Liver (tissue), 9 donors: Measurements from ENCODE around the gene ZDHHC21. TPM values are rescaled to one million over a fixed set of nuclear protein-coding genes. Genes with fewer than 3 reads are reported as not detected.

Experiments used
- DNase-seq: peaks from one replicate; pipeline ENCODE4 v3.0.0-alpha.2; 2017; ENCODE audit warnings: low spot score
- H3K27ac ChIP-seq, 2 donors: one replicate each; pipeline ENCODE4 v1.7.0; 2013; ENCODE audit warnings: inconsistent platforms in 2 of 2, low read length in 2 of 2, control low read depth in 1 of 2, low read depth in 1 of 2, mild to moderate bottlenecking in 1 of 2
- H3K27me3 ChIP-seq, 4 donors: one replicate each; pipeline versions ENCODE4 v1.6.1 to v1.7.0; 2013; ENCODE audit warnings: low read length in 3 of 4, inconsistent platforms in 1 of 4, mild to moderate bottlenecking in 1 of 4, moderate library complexity in 1 of 4; ENCODE audit not compliant: control insufficient read depth in 4 of 4, insufficient read depth in 4 of 4
- H3K36me3 ChIP-seq, 4 donors: one replicate each; pipeline versions ENCODE4 v1.6.1 to v1.7.0; 2013; ENCODE audit warnings: low read length in 3 of 4, mild to moderate bottlenecking in 3 of 4, low read depth in 1 of 4, moderate library complexity in 1 of 4; ENCODE audit not compliant: control insufficient read depth in 4 of 4, insufficient read depth in 3 of 4
- H3K4me1 ChIP-seq, 4 donors: one replicate each; pipeline versions ENCODE4 v1.6.1 to v1.7.0; 2013; ENCODE audit warnings: low read length in 3 of 4, mild to moderate bottlenecking in 3 of 4, moderate library complexity in 1 of 4; ENCODE audit not compliant: control insufficient read depth in 4 of 4, insufficient read depth in 4 of 4
- H3K4me3 ChIP-seq, 3 donors: one replicate each; pipeline versions ENCODE4 v1.6.1 to v1.7.0; 2013; ENCODE audit warnings: low read length in 3 of 3, control low read depth in 1 of 3, low read depth in 1 of 3, mild to moderate bottlenecking in 1 of 3
- H3K9ac ChIP-seq, 2 donors: one replicate each; pipeline ENCODE4 v1.7.0; 2013; ENCODE audit warnings: low read length in 2 of 2, mild to moderate bottlenecking in 2 of 2, moderate library complexity in 2 of 2, control low read depth in 1 of 2, low read depth in 1 of 2
- H3K9me3 ChIP-seq, 4 donors: one replicate each; pipeline versions ENCODE4 v1.6.1 to v1.7.0; 2013; ENCODE audit warnings: low read length in 3 of 4; ENCODE audit not compliant: control insufficient read depth in 4 of 4
- CTCF ChIP-seq: fragments of 150-350 bp; IDR thresholded peaks from 2 replicates; pipeline ENCODE4 v1.5.1; 2017; ENCODE audit warnings: improper control_type of control experiment, low read depth, low read length; ENCODE audit not compliant: missing input control
- EGR1 ChIP-seq, 2 donors: IDR thresholded peaks; 2 replicates each; pipeline ENCODE4 v1.6.1; 2016 to 2018; ENCODE audit warnings: antibody characterized with exemption in 2 of 2, low read depth in 2 of 2
- FOXA1 ChIP-seq: IDR thresholded peaks from 2 replicates; pipeline ENCODE4 v1.6.1; 2016; ENCODE audit warnings: antibody characterized with exemption
- FOXA2 ChIP-seq: IDR thresholded peaks from 2 replicates; pipeline ENCODE4 v1.6.1; 2016; ENCODE audit warnings: antibody characterized with exemption
- GABPA ChIP-seq, 2 donors: IDR thresholded peaks in 1 of 2; conservative IDR thresholded peaks in 1 of 2; 2 replicates each; pipeline ENCODE4 v1.6.1; 2016; ENCODE audit warnings: antibody characterized with exemption in 2 of 2, mild to moderate bottlenecking in 1 of 2, moderate library complexity in 1 of 2
- HNF4A ChIP-seq, 2 donors: conservative IDR thresholded peaks; 2 replicates each; pipeline ENCODE4 v1.6.1; 2016; ENCODE audit warnings: antibody characterized with exemption in 2 of 2, mild to moderate bottlenecking in 2 of 2
- HNF4G ChIP-seq: IDR thresholded peaks from 2 replicates; pipeline ENCODE4 v1.6.1; 2016; ENCODE audit warnings: antibody characterized with exemption
- JUND ChIP-seq, 2 donors: IDR thresholded peaks; 2 replicates each; pipeline ENCODE4 v1.6.1; 2016; ENCODE audit warnings: antibody characterized with exemption in 2 of 2
- MAX ChIP-seq: IDR thresholded peaks from 2 replicates; pipeline ENCODE4 v1.6.1; 2016; ENCODE audit warnings: antibody characterized with exemption
- NR2F2 ChIP-seq: IDR thresholded peaks from 2 replicates; pipeline ENCODE4 v1.6.1; 2016; ENCODE audit warnings: antibody characterized with exemption
- REST ChIP-seq: IDR thresholded peaks from 2 replicates; pipeline ENCODE4 v1.6.1; 2016; ENCODE audit warnings: antibody characterized with exemption, mild to moderate bottlenecking
- RXRA ChIP-seq, 2 donors: IDR thresholded peaks; 2 replicates each; pipeline ENCODE4 v1.6.1; 2017 to 2018; ENCODE audit warnings: antibody characterized with exemption in 2 of 2, mild to moderate bottlenecking in 1 of 2
- SP1 ChIP-seq: IDR thresholded peaks from 2 replicates; pipeline ENCODE4 v1.6.1; 2018; ENCODE audit warnings: antibody characterized with exemption, mild to moderate bottlenecking
- TAF1 ChIP-seq: conservative IDR thresholded peaks from 2 replicates; pipeline ENCODE4 v1.6.1; 2016; ENCODE audit warnings: antibody characterized with exemption, mild to moderate bottlenecking
- YY1 ChIP-seq: IDR thresholded peaks from 2 replicates; pipeline ENCODE4 v1.6.1; 2016; ENCODE audit warnings: antibody characterized with exemption, mild to moderate bottlenecking
- ZBTB33 ChIP-seq: IDR thresholded peaks from 2 replicates; pipeline ENCODE4 v1.6.1; 2016; ENCODE audit warnings: antibody characterized with exemption
- WGBS: extraction: QIAGEN DNeasy Blood & Tissue Kit; methylation state at CpG from one replicate; pipeline ENCODE4 v1.1.7; 2013; 5-methylcytosine and 5-hydroxymethylcytosine counted together
- polyA plus RNA-seq, 2 donors: library from polyadenylated mRNA; stranded (reverse) in 1 of 2; unstranded in 1 of 2; fragments of 200-250 nt in 1 of 2; fragments of >200 nt in 1 of 2; fragmentation: Nextera tagmentation in 1 of 2; extraction: Ambion mirVana in 1 of 2; gene quantifications; one replicate each; pipeline versions ENCODE4 v1.2.1 to v1.2.3, GENCODE V29; 2013 to 2015
- total RNA-seq, 2 donors: library from RNA; depleted of rRNA; stranded (reverse); fragments of >200 nt; gene quantifications; one replicate each; pipeline ENCODE4 v1.2.3, GENCODE V29; 2014
- donor health status: healthy.
- donor health status: healthy.
- donor health status: healthy.
- donor health status: healthy.
- donor health status: healthy.

Gene ZDHHC21
- total and polyA plus RNA-seq, 4 donors = 1.3 to 6.0 (median 2.7) TPM

- TF ChIP-seq RXRA (IDR thresholded peaks at IDR 0.05) (no peak), FOXA2 (no peak), FOXA1 (no peak)
Observed at GRCh38 chr9:14719231-14719923, 26.1 kb upstream of the ZDHHC21 start (continued).

- no peak overlapping the region for H3K4me3 ChIP-seq
- no peak for TF ChIP-seq ZBTB33
- TF ChIP-seq SP1 = no peak
- no peak for TF ChIP-seq EGR1 (IDR thresholded peaks at IDR 0.05; ENCODE audit: low read depth in 2 of 2)
- TF ChIP-seq TAF1 = no peak
- TF ChIP-seq HNF4A (conservative IDR thresholded peaks at IDR 0.05) = no peak
- TF ChIP-seq NR2F2 = no peak
- TF ChIP-seq REST = no peak
- TF ChIP-seq RXRA (IDR thresholded peaks at IDR 0.05) = no peak
- no peak for TF ChIP-seq JUND (IDR thresholded peaks at IDR 0.05)
- no peak for TF ChIP-seq YY1
- no peak for TF ChIP-seq MAX
- TF ChIP-seq FOXA2 = no peak
- TF ChIP-seq HNF4G = no peak
- TF ChIP-seq GABPA (IDR thresholded peaks at IDR 0.05 in 1 of 2, conservative IDR thresholded peaks at IDR 0.05 in 1 of 2) = no peak
- TF ChIP-seq FOXA1 = no peak
- TF ChIP-seq CTCF = no peak
- 75% methylated on average over 4 of the region's 4 CpGs for WGBS
- no peak for DNase-seq
- no peaks in the 10 kb centered on the region for H3K9me3 ChIP-seq
- H3K27me3 ChIP-seq = peaks cover 0 to 7% (median under 1%) of the 10 kb centered on the region in 4 donors
- H3K36me3 ChIP-seq = no peaks in the 10 kb centered on the region
- H3K27ac ChIP-seq = no peak overlapping the region
- no peak overlapping the region for H3K9ac ChIP-seq
- H3K4me1 ChIP-seq = no peaks in the 10 kb centered on the region
Observed at GRCh38 chr9:14715102-14715501, 21.9 kb upstream of the ZDHHC21 start.
